ENCODE results near the gene CGA.
"Not testable (repeated sequence)": the region's sequence is repeated elsewhere in the genome, so short reads cannot be mapped to it uniquely, and the experiment has no call there.

CGA gene

GRCh38 chr6:87095087-87095509 is at the start of gene CGA:
TSS of gene CGA (minus strand) at chr6:87095106. CDS start at chr6:87088200, 6,906 bp downstream.
- DNase-seq: no peak

DNA sequence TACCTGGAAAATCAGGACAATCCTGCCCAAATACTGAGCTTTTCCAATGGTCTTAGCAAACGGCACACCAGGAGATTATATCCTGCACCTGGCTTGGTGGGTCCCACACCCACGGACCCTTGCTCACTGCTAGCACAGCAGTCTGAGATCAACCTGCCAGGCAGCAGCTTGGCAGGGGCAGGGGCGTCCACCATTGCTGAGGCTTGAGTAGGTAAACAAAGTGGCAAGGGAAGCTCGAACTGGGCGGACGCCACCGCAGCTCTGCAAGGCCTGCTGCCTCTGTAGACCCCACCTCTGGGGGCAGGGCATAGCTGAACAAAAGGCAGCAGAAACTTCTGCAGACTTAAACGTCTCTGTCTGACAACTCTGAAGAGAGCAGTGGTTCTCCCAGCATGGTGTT is 45.0 kb upstream of the CGA start:
- not testable (repeated sequence) for DNase-seq

DNA sequence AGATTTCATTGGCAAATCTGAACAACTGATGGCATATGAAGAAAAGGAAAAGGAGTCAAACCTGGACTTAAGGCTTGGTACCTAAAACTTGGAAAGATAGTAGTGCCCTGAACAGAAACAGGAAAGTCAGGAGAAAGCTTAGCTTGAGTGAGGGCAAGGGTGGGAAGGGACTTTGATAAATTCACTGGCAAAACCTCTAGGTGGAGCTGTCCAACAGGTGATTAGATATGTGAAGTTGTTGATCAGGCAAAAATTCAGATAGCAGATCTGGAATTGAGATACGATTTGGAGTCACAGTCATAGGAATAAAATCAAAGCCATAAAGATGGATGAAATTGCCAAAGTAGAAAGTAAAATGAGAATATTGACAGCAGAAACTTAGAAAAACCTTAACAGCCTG is 44.3 kb upstream of the CGA start:
- DNase-seq: no peak

DNA sequence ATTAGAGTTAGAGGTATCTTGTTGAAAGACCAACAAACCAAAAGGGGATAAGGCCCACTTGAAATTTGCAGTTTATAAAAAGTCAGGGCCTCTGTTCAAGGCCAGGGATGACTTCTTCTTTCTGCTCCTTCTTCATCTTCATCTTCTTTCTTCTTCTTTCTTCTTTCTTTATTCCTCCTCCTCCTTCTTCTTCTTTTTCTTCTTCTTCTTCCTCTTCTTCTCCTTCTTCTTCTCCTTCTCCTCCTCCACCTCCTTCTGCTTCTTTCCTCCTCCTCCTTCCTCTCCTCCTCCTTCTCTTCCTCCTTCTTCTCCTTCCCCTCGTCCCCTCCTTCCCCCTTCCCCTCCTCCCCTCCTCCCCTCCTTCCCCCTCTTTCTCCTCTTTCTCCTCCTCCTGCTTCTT is 42.1 kb upstream of the CGA start:
- DNase-seq: no peak

DNA sequence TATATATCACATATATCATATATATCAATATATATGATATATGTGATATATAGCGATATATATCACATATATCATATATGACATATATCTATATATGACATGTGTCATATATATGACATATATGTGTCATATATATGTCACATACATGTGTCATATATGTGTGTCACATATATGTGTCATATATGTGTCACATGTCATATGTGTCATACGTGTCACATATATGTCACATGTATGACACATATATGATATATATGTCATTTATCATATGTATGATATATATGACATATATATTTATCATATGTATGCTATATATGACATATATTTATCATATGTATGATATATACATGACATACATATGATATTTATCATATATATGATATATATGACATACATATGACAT is 32.8 kb upstream of the CGA start:
- no peak for DNase-seq

- DNase-seq: no peak
Measured at GRCh38 chr6:87126501-87126900, 31.6 kb upstream of the CGA start.

- DNase-seq: no peak
Measured at GRCh38 chr6:87124074-87124473, 29.2 kb upstream of the CGA start.

- no peak for DNase-seq
Measured at GRCh38 chr6:87122477-87122876, 27.6 kb upstream of the CGA start.

DNA sequence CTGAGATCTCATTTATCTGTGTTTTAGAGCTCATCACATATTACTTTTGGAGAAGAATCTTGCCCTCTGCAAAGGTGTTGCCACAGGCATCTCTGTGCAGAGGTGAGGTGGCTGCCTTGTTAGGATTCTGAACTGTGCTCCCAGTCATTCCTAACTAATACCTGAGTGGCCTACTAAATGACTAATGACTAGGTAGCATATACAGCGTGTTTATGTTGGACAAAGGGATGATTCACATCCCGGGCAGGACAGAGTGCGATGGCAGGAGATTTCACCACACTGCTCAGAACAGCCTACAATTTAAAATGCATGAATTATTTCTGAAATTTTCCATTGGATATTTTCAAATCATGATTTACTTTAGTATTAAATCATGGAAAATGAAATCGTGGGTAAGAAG is 23.1 kb upstream of the CGA start:
- no peak for DNase-seq

GRCh38 chr6:87116922-87117321 is 22.0 kb upstream of the CGA start:
- no peak for DNase-seq

DNA sequence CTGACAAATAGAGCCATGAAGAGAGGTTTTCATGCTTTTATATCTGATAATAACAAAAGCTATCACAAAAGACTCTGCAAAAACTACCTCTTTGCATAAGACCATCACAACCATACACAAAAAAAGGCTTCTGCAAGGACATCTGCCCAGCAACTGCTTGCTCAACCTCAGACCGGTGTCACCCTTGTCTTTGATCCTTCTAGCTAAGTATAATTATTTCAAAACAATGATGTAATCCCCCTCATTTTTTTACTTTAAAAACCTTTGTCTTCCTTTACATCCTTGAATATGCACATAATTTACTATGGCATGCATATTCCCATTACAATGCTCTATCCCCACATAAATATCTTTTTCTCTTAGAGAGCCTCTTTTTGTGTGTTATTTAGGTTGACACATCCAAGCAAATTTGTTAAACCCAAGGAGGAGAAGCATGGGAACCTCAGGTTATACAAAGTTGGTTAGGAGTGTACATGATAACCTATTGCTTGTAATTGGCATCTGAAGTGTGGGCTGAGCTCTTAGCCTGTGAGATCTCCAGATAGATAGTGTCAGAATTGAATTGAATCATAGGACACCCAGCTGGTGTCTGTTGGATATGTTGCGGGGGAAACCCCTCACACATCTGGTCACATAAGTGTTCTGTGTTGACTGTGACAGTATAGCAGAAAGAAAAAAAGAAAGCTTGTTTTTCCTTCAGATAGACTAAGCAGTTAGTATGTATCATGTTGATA is 20.7 kb upstream of the CGA start:
- DNase-seq: no peak

- no peak for DNase-seq
Measured at GRCh38 chr6:87110636-87111035, 15.7 kb upstream of the CGA start.

GRCh38 chr6:87105823-87106222 is 10.9 kb upstream of the CGA start:
- no peak for DNase-seq

DNA sequence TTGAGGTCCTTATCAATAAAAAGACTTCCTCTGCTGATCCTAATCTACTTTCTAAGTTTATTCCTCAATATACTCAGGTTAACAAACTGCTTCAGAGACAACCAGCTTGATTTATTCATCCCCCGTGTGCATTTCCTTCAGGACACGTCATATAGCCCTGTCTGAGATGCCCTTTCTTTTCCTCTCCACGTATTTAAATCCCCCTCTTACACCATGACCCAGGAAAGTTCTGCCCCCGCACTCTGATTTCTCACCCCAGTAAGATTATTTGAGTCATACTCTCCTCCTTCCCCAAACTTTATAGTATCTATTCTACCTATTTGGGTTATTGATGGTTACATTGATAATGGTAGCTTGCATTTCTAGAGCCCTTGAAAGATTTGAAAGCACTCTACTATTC is 9.8 kb upstream of the CGA start:
- DNase-seq: no peak

GRCh38 chr6:87103977-87104601 is 9.2 kb upstream of the CGA start:
- no peak for DNase-seq

- no peak for DNase-seq
Measured at GRCh38 chr6:87102151-87102621, 7.3 kb upstream of the CGA start.

DNA sequence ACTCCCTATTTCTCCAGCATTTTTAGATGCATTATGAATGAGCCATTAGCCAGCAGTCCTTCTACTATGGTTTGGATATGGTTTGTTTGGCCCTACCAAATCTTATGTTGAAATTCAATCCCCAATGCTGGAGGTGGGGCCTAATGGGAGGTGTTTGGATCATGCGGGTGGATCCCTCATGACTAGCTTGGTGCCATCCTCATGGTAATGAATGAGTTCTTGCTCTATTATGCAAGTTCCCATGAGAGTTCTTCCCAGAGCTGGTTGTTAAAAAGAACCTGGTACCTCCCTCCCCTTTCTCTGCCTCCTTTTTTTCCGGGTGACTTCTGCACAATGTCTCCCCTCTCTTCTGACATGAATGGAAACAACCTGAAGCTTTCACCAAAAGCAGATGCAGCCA is 6.2 kb upstream of the CGA start:
- no peak for DNase-seq

GRCh38 chr6:87100216-87100615 is 5.3 kb upstream of the CGA start:
- DNase-seq: no peak

- DNase-seq: no peak
Measured at GRCh38 chr6:87099472-87099871, 4.6 kb upstream of the CGA start.

- DNase-seq: no peak
Measured at GRCh38 chr6:87094576-87094975, 330 bp downstream of the CGA start.

DNA sequence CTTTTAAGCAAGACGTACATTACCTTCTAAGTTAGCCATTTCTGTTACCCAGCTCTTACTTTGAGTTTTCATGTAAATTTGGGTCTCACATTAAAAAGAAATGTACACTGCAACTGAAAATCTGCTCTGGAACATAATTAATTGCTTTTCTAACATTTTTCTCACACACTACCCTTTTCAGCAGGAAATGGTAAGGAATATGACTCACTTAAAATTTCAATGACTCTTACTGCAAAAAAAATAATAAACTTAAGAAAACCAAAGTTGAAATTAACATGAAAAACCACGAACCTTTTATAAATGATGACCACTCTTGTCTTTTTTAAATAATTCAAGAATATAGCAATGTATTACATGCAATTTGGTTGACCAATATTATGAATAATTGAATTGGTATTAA is 1.3 kb downstream of the CGA start:
- DNase-seq: no peak

GRCh38 chr6:87093199-87093598 is 1.7 kb downstream of the CGA start:
- no peak for DNase-seq

DNA sequence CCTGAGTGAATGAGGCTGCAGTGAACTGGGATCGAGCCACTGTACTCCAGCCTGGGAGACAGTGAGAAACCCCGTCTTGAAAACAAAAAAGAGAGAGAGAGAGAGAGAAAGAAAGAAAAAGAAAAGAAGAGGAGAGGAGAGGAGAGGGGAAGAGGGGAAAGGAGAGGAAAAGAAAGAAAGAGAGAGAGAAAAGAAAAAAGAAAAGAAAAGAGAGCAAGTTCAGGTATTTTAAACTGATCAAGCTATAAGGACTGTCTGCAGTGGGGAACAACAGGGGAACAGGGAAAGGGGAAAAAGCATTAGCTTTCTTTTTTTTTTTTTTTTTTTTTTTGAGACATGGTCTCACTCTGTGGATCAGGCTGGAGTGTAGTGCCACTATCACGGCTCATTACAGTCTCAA is 2.5 kb downstream of the CGA start:
- DNase-seq: no peak

- DNase-seq: no peak
Measured at GRCh38 chr6:87089135-87089534, 5.8 kb downstream of the CGA start.

GRCh38 chr6:87088076-87088475 is 6.8 kb downstream of the CGA start:
- no peak for DNase-seq

Data from right forelimb (tissue), 1 donor.